Measurements from ENCODE around the gene PZP.

- TF ChIP-seq POLR2A (IDR thresholded peaks at IDR 0.05), result no peak
- no peak for TF ChIP-seq POLR2AphosphoS5 (IDR thresholded peaks at IDR 0.05)
- TF ChIP-seq CTCF (IDR thresholded peaks at IDR 0.05), result no peak
Measured at GRCh38 chr12:9104767-9105423, 103.3 kb downstream of the PZP start.
